SK-N-MC (cell line): ENCODE measurements around the gene NCKAP5.
"Not testable (repeated sequence)": the region's sequence is repeated elsewhere in the genome, so short reads cannot be mapped to it uniquely, and the experiment has no call there.

Experiments
- DNase-seq: peaks from one replicate; pipeline ENCODE4 v3.0.0-alpha.2; 2011; ENCODE audit warnings: low read depth, low spot score
- H3K27ac ChIP-seq: fragments of 200-600 bp; sonication (generic); 2 replicates; pipeline ENCODE4 v1.5.1; 2016; ENCODE audit warnings: mixed run types
- H3K36me3 ChIP-seq: fragments of 200-600 bp; sonication (generic); 2 replicates; pipeline ENCODE4 v1.6.1; 2017; ENCODE audit warnings: antibody characterized with exemption, low read length, mixed read lengths; ENCODE audit not compliant: insufficient read depth
- H3K4me3 ChIP-seq: fragments of 200-600 bp; sonication (generic); 2 replicates; pipeline ENCODE4 v1.5.1; 2016
- H3K9ac ChIP-seq: fragments of 200-600 bp; sonication (generic); 2 replicates; pipeline ENCODE4 v1.8.0; 2017; ENCODE audit warnings: mixed run types, mixed read lengths; ENCODE audit not compliant: insufficient read length
- H3K9me3 ChIP-seq: fragments of 200-600 bp; sonication (generic); 2 replicates; pipeline ENCODE4 v1.6.1; 2017; ENCODE audit warnings: low read depth, mild to moderate bottlenecking, antibody characterized with exemption, low read length, moderate library complexity, mixed read lengths
- EZH2 ChIP-seq: fragments of 200-600 bp; sonication (generic); IDR thresholded peaks from one replicate; pipeline ENCODE4 v1.6.1; 2017; ENCODE audit warnings: antibody characterized with exemption
- FOXP2 ChIP-seq: optimal IDR thresholded peaks from 2 replicates; pipeline ENCODE3; 2011; ENCODE audit warnings: mild to moderate bottlenecking, moderate library complexity; ENCODE audit not compliant: insufficient read depth; ENCODE audit errors: extremely low read length, control extremely low read depth
- POLR2AphosphoS5 ChIP-seq: IDR thresholded peaks from 2 replicates; pipeline ENCODE4 v1.6.1; 2012; ENCODE audit warnings: mild to moderate bottlenecking, low read depth, low read length, borderline replicate concordance

NCKAP5 gene

DNA sequence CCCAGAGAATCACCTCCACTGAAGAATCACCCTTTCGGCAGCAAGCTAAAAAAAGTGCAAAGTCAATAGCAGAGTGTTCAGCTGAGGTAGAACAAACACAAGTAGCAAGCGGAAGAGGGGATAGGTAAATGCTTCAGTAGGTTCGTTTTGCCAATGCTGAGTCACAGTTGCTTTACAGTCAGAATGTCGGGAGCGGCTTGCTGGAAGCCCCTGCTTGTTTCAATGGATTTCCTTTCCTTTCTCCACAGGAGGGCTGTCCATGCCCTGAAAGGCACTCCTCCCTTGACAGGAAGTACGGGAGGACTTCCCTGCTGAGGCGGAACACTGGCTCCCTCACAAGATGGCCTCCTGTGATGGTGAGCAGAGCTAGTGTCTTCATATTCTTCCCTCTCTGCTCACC is 752.0 kb downstream of the NCKAP5 start:
- Histone ChIP-seq H3K9me3 (no peaks in the 10 kb centered on the region), H3K36me3 (peaks cover 5% of the 10 kb centered on the region; the same call in 1 of the 2 replicates), H3K4me3 (no peak overlapping the region), H3K9ac (no peak overlapping the region), H3K27ac (no peak overlapping the region)
- no peak for DNase-seq
- TF ChIP-seq POLR2AphosphoS5 = no peak
- TF ChIP-seq FOXP2 = no peak
- TF ChIP-seq EZH2 = no peak

DNA sequence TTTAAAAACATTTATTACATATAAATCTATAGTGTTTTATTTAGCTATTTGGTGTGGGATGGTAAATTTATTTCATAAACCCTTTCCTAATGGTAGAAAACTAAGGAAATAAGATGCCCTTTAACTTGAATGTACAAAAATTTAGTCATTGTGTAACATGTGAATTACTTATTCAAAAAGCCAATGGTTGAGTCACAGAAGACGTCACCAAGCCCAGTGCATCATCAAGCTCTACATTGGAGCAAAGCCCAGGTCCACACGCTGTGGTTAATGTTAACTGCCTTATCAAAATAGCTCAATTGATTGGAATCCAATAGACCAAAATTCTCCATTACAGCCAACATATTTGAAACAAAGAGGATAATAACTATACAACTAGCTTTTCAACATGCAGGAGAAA is 752.7 kb downstream of the NCKAP5 start:
- Histone ChIP-seq H3K9ac (no peak overlapping the region), H3K27ac (no peak overlapping the region), H3K9me3 (no peaks in the 10 kb centered on the region), H3K4me3 (no peak overlapping the region), H3K36me3 (peaks cover 5% of the 10 kb centered on the region; the same call in 1 of the 2 replicates)
- TF ChIP-seq EZH2 = no peak
- TF ChIP-seq POLR2AphosphoS5 = no peak
- no peak for TF ChIP-seq FOXP2
- DNase-seq = no peak

- Histone ChIP-seq H3K9ac (no peak overlapping the region), H3K27ac (peak overlapping the region; percentile 34; the same call in 1 of the 2 replicates), H3K36me3 (peaks cover 5% of the 10 kb centered on the region; the same call in 1 of the 2 replicates), H3K9me3 (no peaks in the 10 kb centered on the region), H3K4me3 (no peak overlapping the region)
- no peak for DNase-seq
- TF ChIP-seq POLR2AphosphoS5 = no peak
- no peak for TF ChIP-seq EZH2
- no peak for TF ChIP-seq FOXP2
These were observed 753.6 kb downstream of the NCKAP5 start for GRCh38 chr2:132814651-132815050.

DNA sequence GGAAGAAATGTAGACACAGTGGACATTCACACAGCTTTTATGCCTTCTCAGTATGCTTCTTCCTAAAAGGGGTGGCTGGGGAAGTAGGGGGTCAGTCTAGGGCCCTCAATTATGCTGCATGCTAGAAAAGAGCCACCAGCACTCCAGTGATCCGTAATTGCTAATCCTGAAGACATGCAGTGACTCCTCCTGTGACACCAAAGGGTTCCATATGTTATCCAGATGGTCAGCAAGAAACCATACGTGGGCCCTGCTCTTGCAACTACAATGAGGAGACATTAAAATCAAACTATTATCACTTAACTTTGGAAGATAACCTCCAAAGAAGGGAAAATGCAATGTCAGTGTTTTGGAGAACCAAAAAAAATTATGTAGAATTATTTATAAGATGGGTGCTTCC is 754.8 kb downstream of the NCKAP5 start:
- no peaks in the 10 kb centered on the region for H3K9me3 ChIP-seq
- H3K27ac ChIP-seq = peak overlapping the region; percentile 67
- H3K9ac ChIP-seq = no peak overlapping the region
- H3K4me3 ChIP-seq = peak overlapping the region; percentile 45; the same call in 1 of the 2 replicates
- no peak for DNase-seq
- H3K36me3 ChIP-seq = peaks cover 5% of the 10 kb centered on the region; the same call in 1 of the 2 replicates
- TF ChIP-seq EZH2 (no peak), POLR2AphosphoS5 (no peak), FOXP2 (no peak)

DNA sequence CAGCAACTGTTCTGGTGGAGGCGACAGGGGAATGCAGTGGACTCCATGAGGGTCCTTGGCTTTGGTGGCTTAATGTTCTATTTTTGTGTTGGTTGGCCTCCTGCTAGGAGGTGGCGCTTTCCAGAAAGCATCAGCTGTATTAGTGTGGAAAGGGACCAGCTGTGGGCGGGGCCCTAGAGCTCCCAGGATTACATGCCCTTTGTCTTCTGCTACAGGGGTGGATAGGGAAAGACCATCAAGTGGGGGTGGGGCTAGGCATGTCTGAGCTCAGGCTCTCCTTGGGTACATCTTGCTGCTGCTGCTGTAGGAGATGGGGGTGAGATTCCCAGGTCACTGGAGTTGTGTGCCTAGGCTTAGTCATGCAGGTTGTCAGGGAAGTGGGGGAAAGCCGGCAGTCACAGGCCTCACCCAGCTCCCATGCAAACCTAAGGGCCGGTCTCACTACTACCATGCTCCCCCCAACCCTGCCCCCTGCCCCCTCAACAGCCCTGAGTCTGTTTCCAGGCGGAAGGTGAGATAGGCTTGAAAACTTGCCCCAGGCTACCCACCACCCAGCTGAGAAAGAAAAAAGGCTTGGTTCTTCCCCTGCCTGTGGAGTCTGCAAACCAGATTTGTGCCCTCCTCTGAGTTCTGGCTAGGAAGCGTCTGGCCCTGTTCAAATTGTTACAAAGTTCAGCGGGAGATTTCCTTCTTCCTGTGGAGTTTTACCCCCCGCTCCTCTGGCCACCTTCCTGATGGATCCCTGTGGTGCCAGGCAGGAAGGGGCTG is 756.9 kb downstream of the NCKAP5 start:
- Histone ChIP-seq H3K9ac (no peak overlapping the region), H3K9me3 (no peaks in the 10 kb centered on the region), H3K4me3 (peak overlapping the region; percentile 31; the same call in 1 of the 2 replicates), H3K36me3 (peaks cover 5% of the 10 kb centered on the region; the same call in 1 of the 2 replicates), H3K27ac (peak overlapping the region; percentile 45; the same call in 1 of the 2 replicates)
- TF ChIP-seq EZH2 (no peak), POLR2AphosphoS5 (no peak), FOXP2 (no peak)
- peak; percentile 51 for DNase-seq

- H3K27ac ChIP-seq, H3K4me3 ChIP-seq, DNase-seq, H3K9me3 ChIP-seq, H3K9ac ChIP-seq, H3K36me3 ChIP-seq: not testable (repeated sequence)
These were observed 758.3 kb downstream of the NCKAP5 start for GRCh38 chr2:132809962-132810361.

DNA sequence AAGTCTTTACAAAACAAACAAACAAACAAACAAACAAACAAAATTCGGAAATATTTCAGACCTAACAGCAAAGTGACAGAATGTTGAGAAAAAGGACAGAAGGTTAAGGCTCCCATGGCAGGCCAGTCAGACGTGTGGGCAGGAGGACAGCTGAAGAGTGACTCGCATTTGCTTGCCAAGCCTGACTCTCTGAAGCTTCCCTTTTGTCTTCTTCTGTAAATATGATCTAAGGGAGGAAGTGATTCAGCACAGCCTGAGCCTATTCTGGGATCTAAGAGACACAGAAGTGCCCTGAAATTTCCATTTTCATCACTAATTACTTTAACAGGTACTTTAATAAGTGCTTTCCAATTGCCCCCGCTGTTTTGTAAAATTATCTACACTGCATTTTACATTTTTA is 764.2 kb downstream of the NCKAP5 start:
- H3K9ac ChIP-seq = no peak overlapping the region
- TF ChIP-seq FOXP2 (no peak), POLR2AphosphoS5 (no peak), EZH2 (no peak)
- H3K27ac ChIP-seq = no peak overlapping the region
- H3K4me3 ChIP-seq = no peak overlapping the region
- H3K9me3 ChIP-seq = no peaks in the 10 kb centered on the region
- DNase-seq = no peak
- no peaks in the 10 kb centered on the region for H3K36me3 ChIP-seq

GRCh38 chr2:132798341-132798740 is 769.9 kb downstream of the NCKAP5 start:
- no peak overlapping the region for H3K27ac ChIP-seq
- no peak for DNase-seq
- H3K4me3 ChIP-seq = no peak overlapping the region
- H3K36me3 ChIP-seq = no peaks in the 10 kb centered on the region
- no peaks in the 10 kb centered on the region for H3K9me3 ChIP-seq
- no peak overlapping the region for H3K9ac ChIP-seq
- TF ChIP-seq FOXP2 (no peak), EZH2 (no peak), POLR2AphosphoS5 (no peak)

DNA sequence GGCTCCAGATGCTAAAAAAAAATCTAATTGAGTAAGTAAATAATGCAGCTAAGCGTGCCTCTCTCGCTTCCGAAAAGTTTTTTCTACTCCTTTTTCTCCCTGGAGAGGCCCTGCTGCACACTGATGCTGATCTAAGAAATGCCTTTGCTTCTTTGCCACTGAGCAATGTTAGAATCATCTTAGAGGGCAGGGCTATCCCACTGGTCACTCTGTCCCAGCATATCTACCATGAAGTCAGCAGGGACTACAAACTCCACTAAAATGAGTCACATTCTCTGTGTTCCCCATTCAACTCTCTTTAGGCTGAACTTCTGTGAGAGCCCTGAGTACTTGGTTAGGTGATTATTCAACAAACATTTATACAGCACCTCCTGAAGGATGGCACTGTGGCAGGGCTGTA is 770.7 kb downstream of the NCKAP5 start:
- Histone ChIP-seq H3K36me3 (no peaks in the 10 kb centered on the region), H3K9me3 (no peaks in the 10 kb centered on the region), H3K27ac (no peak overlapping the region), H3K4me3 (no peak overlapping the region), H3K9ac (no peak overlapping the region)
- DNase-seq = no peak
- TF ChIP-seq POLR2AphosphoS5 = no peak
- TF ChIP-seq EZH2 = no peak
- no peak for TF ChIP-seq FOXP2

DNA sequence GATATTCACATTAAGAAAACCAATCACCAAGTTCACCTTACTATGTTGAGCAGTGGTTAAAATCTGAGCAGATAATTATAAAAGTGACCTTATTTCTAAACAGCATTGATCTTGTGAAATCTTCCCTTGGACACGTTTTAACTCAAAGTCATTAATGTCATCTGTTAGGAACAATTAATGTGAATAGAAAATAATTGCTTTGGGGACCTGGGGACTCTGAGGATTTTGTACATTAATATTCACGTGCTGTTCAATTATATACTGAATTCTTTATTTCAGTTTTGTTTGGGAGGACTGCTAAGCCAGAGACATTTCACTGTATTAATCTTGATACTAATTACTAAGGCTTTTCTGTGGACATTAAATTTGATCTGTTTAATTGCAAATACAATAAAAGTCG is 771.2 kb downstream of the NCKAP5 start:
- Histone ChIP-seq H3K4me3 (no peak overlapping the region), H3K27ac (no peak overlapping the region), H3K9ac (no peak overlapping the region), H3K36me3 (no peaks in the 10 kb centered on the region), H3K9me3 (no peaks in the 10 kb centered on the region)
- TF ChIP-seq POLR2AphosphoS5 (no peak), FOXP2 (no peak), EZH2 (no peak)
- DNase-seq = no peak
